Ishikawa (cell line): ENCODE data around the gene SOCS3.

Experiments used
- CEBPB ChIP-seq: IDR thresholded peaks from 2 replicates; pipeline ENCODE4 v1.6.1; 2012
- CREB1 ChIP-seq: IDR thresholded peaks from 2 replicates; pipeline ENCODE4 v1.6.1; 2012; ENCODE audit warnings: low read depth
- EGR1 ChIP-seq: IDR thresholded peaks from 2 replicates; pipeline ENCODE4 v1.6.1; 2012
- EP300 ChIP-seq: IDR thresholded peaks from 2 replicates; pipeline ENCODE4 v1.6.1; 2012; ENCODE audit warnings: borderline replicate concordance
- FOXM1 ChIP-seq: IDR thresholded peaks from 2 replicates; pipeline ENCODE4 v1.6.1; 2012; ENCODE audit warnings: low read depth, borderline replicate concordance
- NFIC ChIP-seq: IDR thresholded peaks from 2 replicates; pipeline ENCODE4 v1.6.1; 2012
- RAD21 ChIP-seq: IDR thresholded peaks from 2 replicates; pipeline ENCODE4 v1.6.1; 2012; ENCODE audit warnings: low read depth
- TAF1 ChIP-seq: IDR thresholded peaks from 2 replicates; pipeline ENCODE4 v1.6.1; 2012; ENCODE audit warnings: low read depth, mild to moderate bottlenecking
- TCF12 ChIP-seq: IDR thresholded peaks from 2 replicates; pipeline ENCODE4 v1.6.1; 2012; ENCODE audit warnings: low read depth
- TEAD4 ChIP-seq: IDR thresholded peaks from 2 replicates; pipeline ENCODE4 v1.6.1; 2012
- YY1 ChIP-seq: IDR thresholded peaks from 2 replicates; pipeline ENCODE4 v1.6.1; 2012; ENCODE audit warnings: low read depth
- ZBTB7A ChIP-seq: IDR thresholded peaks from 2 replicates; pipeline ENCODE4 v1.6.1; 2012; ENCODE audit warnings: low read depth
- TF ChIP-seq, protein P1 (sequence below): IDR thresholded peaks from 2 replicates; pipeline ENCODE4 v1.6.1; 2012
- TF ChIP-seq, protein P2 (sequence below): IDR thresholded peaks from 2 replicates; pipeline ENCODE4 v1.6.1; 2012; ENCODE audit warnings: low read depth, mild to moderate bottlenecking
- TF ChIP-seq, protein P3 (sequence below): IDR thresholded peaks from 2 replicates; pipeline ENCODE4 v1.6.1; 2012

SOCS3 gene

GRCh38 chr17:78324391-78325075 lies 35.3 kb downstream of the SOCS3 start:
- no peak for TF ChIP-seq TAF1
- no peak for TF ChIP-seq CEBPB
- TF ChIP-seq, protein P1, sequence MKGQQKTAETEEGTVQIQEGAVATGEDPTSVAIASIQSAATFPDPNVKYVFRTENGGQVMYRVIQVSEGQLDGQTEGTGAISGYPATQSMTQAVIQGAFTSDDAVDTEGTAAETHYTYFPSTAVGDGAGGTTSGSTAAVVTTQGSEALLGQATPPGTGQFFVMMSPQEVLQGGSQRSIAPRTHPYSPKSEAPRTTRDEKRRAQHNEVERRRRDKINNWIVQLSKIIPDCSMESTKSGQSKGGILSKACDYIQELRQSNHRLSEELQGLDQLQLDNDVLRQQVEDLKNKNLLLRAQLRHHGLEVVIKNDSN: no peak
- TF ChIP-seq ZBTB7A: no peak
- TF ChIP-seq TCF12: no peak
- TF ChIP-seq, protein P2, sequence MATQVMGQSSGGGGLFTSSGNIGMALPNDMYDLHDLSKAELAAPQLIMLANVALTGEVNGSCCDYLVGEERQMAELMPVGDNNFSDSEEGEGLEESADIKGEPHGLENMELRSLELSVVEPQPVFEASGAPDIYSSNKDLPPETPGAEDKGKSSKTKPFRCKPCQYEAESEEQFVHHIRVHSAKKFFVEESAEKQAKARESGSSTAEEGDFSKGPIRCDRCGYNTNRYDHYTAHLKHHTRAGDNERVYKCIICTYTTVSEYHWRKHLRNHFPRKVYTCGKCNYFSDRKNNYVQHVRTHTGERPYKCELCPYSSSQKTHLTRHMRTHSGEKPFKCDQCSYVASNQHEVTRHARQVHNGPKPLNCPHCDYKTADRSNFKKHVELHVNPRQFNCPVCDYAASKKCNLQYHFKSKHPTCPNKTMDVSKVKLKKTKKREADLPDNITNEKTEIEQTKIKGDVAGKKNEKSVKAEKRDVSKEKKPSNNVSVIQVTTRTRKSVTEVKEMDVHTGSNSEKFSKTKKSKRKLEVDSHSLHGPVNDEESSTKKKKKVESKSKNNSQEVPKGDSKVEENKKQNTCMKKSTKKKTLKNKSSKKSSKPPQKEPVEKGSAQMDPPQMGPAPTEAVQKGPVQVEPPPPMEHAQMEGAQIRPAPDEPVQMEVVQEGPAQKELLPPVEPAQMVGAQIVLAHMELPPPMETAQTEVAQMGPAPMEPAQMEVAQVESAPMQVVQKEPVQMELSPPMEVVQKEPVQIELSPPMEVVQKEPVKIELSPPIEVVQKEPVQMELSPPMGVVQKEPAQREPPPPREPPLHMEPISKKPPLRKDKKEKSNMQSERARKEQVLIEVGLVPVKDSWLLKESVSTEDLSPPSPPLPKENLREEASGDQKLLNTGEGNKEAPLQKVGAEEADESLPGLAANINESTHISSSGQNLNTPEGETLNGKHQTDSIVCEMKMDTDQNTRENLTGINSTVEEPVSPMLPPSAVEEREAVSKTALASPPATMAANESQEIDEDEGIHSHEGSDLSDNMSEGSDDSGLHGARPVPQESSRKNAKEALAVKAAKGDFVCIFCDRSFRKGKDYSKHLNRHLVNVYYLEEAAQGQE: no peak
- TF ChIP-seq FOXM1: no peak
- TF ChIP-seq YY1: no peak
- no peak for TF ChIP-seq RAD21
- no peak for TF ChIP-seq EGR1
- no peak for TF ChIP-seq EP300
- TF ChIP-seq, protein P3, sequence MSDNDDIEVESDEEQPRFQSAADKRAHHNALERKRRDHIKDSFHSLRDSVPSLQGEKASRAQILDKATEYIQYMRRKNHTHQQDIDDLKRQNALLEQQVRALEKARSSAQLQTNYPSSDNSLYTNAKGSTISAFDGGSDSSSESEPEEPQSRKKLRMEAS: no peak
- TF ChIP-seq TEAD4: no peak
- TF ChIP-seq CREB1: no peak

- TF ChIP-seq EGR1: no peak
- no peak for TF ChIP-seq YY1
- TF ChIP-seq NFIC: no peak
- no peak for TF ChIP-seq FOXM1
Observed at GRCh38 chr17:78323826-78324390, 36.0 kb downstream of the SOCS3 start.

DNA sequence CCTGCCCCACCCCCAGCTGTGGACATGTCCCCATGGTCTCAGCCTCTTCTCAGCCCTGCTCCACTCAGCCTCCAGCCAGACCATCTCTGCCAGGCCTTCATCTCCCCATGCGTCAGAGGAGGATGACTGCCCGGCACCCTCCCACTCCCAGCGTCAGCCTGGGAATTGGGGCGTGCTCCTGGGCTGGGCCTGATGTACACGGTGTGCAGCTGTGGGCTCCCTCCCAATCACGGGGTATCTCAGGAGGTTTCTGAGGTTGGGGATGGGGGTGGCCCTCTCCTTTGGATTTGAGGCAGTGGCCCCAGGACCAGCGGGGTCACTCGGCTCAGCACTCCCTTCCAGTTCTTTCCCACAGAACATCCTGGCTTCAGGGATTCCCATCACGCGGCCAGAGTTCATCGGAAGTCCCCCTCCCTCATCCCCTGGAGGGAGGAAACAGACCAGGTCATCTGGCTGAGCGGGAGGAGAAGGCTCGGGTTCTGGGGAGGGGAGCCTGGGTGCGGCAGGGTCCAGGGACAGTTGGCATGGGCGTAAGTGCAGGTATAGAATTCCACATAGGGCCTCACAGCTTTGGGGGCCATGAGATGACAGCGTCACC lies 36.9 kb downstream of the SOCS3 start:
- TF ChIP-seq, protein P2: no peak
- no peak for TF ChIP-seq TCF12
- TF ChIP-seq TEAD4: no peak
- TF ChIP-seq NFIC: no peak
- TF ChIP-seq, protein P3: no peak

DNA sequence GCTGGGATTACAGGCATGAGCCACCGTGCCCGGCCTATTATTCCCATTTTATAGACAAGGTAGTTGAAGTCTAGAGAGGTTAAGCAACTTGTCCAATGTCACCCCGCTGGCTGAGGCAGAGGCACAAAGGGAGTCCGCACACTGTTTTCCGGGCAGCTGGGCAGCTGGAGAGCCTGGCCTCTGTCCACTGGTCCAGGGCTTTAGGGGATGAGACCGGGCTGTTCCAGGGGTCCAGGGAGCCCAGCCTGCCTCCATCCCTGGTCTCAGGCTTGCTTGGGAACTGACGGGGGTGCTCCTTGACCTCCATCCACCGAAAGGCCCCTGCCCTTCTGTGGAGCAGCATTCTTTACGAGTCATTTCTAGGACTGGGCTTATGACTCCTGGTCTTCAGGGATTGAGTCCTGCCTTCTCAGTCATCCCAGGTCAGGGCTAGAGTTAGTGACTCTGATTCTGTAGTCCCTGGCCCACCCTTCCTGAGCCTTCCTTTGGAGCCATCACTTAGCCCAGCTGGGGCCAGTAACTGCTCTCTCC lies 37.5 kb downstream of the SOCS3 start:
- TF ChIP-seq, protein P2: no peak

DNA sequence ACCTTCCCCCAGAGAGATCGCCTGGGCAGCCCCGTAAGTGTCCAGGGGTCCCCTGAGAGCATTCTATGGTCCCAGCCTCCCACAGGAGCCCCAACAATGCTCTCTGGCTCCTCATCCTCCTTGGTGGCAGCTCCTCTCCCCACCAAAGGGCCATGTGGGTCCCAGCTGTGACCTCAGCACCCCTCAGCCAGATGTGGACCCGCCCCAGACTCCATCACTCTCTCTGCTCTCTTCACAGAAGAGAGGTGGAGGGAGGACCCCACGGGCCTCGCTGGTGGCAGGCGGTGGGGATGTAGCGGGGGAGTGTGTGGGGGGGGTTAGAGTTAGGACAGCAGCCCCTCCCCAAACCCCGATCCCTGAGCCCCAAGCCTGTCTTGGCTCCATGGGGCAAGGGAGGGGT lies 41.0 kb downstream of the SOCS3 start:
- TF ChIP-seq CREB1 (no peak), YY1 (no peak), EP300 (no peak), EGR1 (no peak), ZBTB7A (no peak), TEAD4 (no peak), RAD21 (no peak)
- TF ChIP-seq, protein P1: no peak
- TF ChIP-seq, protein P3: no peak
